Measurements from ENCODE around the gene TSPAN18. TPM values are rescaled to one million over a fixed set of nuclear protein-coding genes. Genes with fewer than 3 reads are reported as not detected.

The TSPAN18 gene
- polyA plus RNA-seq, 1 experiment, result 0.98 TPM

GRCh38 chr11:44713022-44713421, 13.7 kb upstream of the TSPAN18 start:
- ChIA-PET CTCF (interaction anchor here (1.0 to 1.9 kb wide), 3 partner anchors 92 to 223 kb away, joined by 3 to 7 read pairs (median 5); no protein-coding TSS in a partner anchor), POLR2A (no interaction called here)
- Histone ChIP-seq H3K27ac (ENCODE audit: low read depth, low read length) (no peak overlapping the region), H3K27me3 (ENCODE audit: control insufficient read depth, insufficient read depth, low read length) (peaks cover 40% of the 10 kb centered on the region), H3K9me3 (ENCODE audit: control insufficient read depth, insufficient read depth, low read length) (no peaks in the 10 kb centered on the region), H3K4me3 (ENCODE audit: low read depth, low read length) (no peak overlapping the region)
- TF ChIP-seq, protein P1, sequence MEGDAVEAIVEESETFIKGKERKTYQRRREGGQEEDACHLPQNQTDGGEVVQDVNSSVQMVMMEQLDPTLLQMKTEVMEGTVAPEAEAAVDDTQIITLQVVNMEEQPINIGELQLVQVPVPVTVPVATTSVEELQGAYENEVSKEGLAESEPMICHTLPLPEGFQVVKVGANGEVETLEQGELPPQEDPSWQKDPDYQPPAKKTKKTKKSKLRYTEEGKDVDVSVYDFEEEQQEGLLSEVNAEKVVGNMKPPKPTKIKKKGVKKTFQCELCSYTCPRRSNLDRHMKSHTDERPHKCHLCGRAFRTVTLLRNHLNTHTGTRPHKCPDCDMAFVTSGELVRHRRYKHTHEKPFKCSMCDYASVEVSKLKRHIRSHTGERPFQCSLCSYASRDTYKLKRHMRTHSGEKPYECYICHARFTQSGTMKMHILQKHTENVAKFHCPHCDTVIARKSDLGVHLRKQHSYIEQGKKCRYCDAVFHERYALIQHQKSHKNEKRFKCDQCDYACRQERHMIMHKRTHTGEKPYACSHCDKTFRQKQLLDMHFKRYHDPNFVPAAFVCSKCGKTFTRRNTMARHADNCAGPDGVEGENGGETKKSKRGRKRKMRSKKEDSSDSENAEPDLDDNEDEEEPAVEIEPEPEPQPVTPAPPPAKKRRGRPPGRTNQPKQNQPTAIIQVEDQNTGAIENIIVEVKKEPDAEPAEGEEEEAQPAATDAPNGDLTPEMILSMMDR (IDR thresholded peaks at IDR 0.05; ENCODE audit: low read depth, low read length), result no peak
- no peak for DNase-seq (ENCODE audit: low read depth, low spot score)

DNA sequence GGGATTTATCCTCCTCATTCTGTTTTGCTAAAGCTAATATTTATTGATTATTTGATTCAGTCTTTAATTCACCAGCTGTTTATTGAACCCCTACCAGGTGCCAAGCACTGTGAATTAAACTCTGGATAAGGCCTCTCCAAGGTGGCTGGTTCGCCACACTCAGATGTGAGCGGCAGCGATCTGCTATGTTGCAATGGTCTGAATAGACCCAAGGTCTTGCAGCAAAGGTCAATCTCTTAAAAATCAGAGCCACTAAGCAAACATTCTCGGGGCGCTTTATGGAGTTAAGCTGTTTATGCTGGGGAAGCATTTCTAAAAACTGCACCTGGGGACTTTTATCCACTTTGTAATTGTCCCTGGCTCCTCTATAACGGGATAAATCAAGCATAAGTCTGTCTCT, 10.5 kb upstream of the TSPAN18 start:
- ChIA-PET POLR2A (no interaction called here), CTCF (interaction anchor here (1.2 to 1.5 kb wide), 2 partner anchors 179 to 195 kb away, joined by 8 to 16 read pairs; no protein-coding TSS in a partner anchor)
- H3K27me3 ChIP-seq (ENCODE audit: control insufficient read depth, insufficient read depth, low read length), result peaks cover 35% of the 10 kb centered on the region
- no peak overlapping the region for H3K27ac ChIP-seq (ENCODE audit: low read depth, low read length)
- H3K4me3 ChIP-seq (ENCODE audit: low read depth, low read length), result no peak overlapping the region
- no peak for DNase-seq (ENCODE audit: low read depth, low spot score)
- no peaks in the 10 kb centered on the region for H3K9me3 ChIP-seq (ENCODE audit: control insufficient read depth, insufficient read depth, low read length)
- TF ChIP-seq, protein P1 (IDR thresholded peaks at IDR 0.05; ENCODE audit: low read depth, low read length), result no peak

- ChIA-PET POLR2A (interaction anchor here (0.6 kb wide), 1 partner anchor 651 kb away, joined by 4 read pairs; no protein-coding TSS in a partner anchor), CTCF (no interaction called here)
- Histone ChIP-seq H3K27ac (ENCODE audit: low read depth, low read length) (no peak overlapping the region), H3K9me3 (ENCODE audit: control insufficient read depth, insufficient read depth, low read length) (no peaks in the 10 kb centered on the region), H3K27me3 (ENCODE audit: control insufficient read depth, insufficient read depth, low read length) (peaks cover 28% of the 10 kb centered on the region), H3K4me3 (ENCODE audit: low read depth, low read length) (no peak overlapping the region)
- TF ChIP-seq, protein P1 (IDR thresholded peaks at IDR 0.05; ENCODE audit: low read depth, low read length), result no peak
- DNase-seq (ENCODE audit: low read depth, low spot score), result no peak
These were observed 8.7 kb upstream of the TSPAN18 start for GRCh38 chr11:44718057-44718456.

- Histone ChIP-seq H3K27me3 (ENCODE audit: control insufficient read depth, insufficient read depth, low read length) (peaks cover 34% of the 10 kb centered on the region), H3K9me3 (ENCODE audit: control insufficient read depth, insufficient read depth, low read length) (no peaks in the 10 kb centered on the region), H3K4me3 (ENCODE audit: low read depth, low read length) (no peak overlapping the region), H3K27ac (ENCODE audit: low read depth, low read length) (no peak overlapping the region)
- CTCF ChIA-PET, result no interaction called here
- DNase-seq (ENCODE audit: low read depth, low spot score), result no peak
- TF ChIP-seq, protein P1 (IDR thresholded peaks at IDR 0.05; ENCODE audit: low read depth, low read length), result no peak
- POLR2A ChIA-PET, result interaction anchor here (0.6 kb wide), 1 partner anchor 652 kb away, joined by 4 read pairs; no protein-coding TSS in a partner anchor
These were observed 8.0 kb upstream of the TSPAN18 start for GRCh38 chr11:44718612-44719390.

GRCh38 chr11:44725016-44725685, 1.6 kb upstream of the TSPAN18 start:
- H3K4me3 ChIP-seq (ENCODE audit: low read depth, low read length), result no peak overlapping the region
- TF ChIP-seq, protein P1 (IDR thresholded peaks at IDR 0.05; ENCODE audit: low read depth, low read length), result no peak
- peaks cover 3% of the 10 kb centered on the region; the same call in 1 of the 2 replicates for H3K9me3 ChIP-seq (ENCODE audit: control insufficient read depth, insufficient read depth, low read length)
- DNase-seq (ENCODE audit: low read depth, low spot score), result no peak
- ChIA-PET CTCF (interaction anchor here (0.9 to 2.5 kb wide), 4 partner anchors 170 to 186 kb away, joined by 3 to 16 read pairs (median 10); no protein-coding TSS in a partner anchor), POLR2A (no interaction called here)
- H3K27me3 ChIP-seq (ENCODE audit: control insufficient read depth, insufficient read depth, low read length), result peaks cover 53% of the 10 kb centered on the region
- no peak overlapping the region for H3K27ac ChIP-seq (ENCODE audit: low read depth, low read length)
